Mammary epithelial cell (primary cell): Measurements from ENCODE around the gene MAP3K15.

Experiments used
- EZH2 ChIP-seq: IDR thresholded peaks from 2 replicates; pipeline ENCODE4 v1.6.1; 2012; ENCODE audit warnings: low read length, inconsistent platforms, borderline replicate concordance
- TF ChIP-seq, protein P1 (sequence below), 2 donors: IDR thresholded peaks in 1 of 2; conservative IDR thresholded peaks in 1 of 2; 2 replicates each; pipeline ENCODE4 v1.5.1; 2011 to 2012; ENCODE audit warnings: inconsistent platforms in 2 of 2, low read length in 2 of 2, mild to moderate bottlenecking in 2 of 2, control low read depth in 1 of 2, low read depth in 1 of 2; ENCODE audit not compliant: insufficient read depth in 1 of 2; ENCODE audit errors: extremely low read depth in 1 of 2

DNA sequence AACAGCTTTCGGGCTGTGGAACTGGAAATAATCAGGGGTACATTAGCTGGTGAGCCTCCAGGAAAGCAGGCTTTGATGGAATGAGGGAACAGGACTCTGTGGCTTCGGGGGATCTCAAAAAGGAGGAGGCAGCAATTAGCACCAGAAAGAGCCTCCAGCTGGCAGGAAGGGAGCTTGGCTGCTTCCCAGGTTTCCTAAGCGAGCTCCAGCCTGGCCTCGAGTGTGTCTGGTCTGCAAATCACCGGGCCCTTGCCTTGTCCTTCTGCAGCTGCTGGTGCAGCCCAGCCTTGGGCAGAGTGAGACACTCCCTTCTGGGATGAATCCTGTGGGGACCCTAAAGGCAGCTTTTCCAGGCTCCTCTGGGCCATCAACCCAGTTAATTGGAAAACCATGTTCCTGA, 182.3 kb downstream of the MAP3K15 start:
- TF ChIP-seq, protein P1, sequence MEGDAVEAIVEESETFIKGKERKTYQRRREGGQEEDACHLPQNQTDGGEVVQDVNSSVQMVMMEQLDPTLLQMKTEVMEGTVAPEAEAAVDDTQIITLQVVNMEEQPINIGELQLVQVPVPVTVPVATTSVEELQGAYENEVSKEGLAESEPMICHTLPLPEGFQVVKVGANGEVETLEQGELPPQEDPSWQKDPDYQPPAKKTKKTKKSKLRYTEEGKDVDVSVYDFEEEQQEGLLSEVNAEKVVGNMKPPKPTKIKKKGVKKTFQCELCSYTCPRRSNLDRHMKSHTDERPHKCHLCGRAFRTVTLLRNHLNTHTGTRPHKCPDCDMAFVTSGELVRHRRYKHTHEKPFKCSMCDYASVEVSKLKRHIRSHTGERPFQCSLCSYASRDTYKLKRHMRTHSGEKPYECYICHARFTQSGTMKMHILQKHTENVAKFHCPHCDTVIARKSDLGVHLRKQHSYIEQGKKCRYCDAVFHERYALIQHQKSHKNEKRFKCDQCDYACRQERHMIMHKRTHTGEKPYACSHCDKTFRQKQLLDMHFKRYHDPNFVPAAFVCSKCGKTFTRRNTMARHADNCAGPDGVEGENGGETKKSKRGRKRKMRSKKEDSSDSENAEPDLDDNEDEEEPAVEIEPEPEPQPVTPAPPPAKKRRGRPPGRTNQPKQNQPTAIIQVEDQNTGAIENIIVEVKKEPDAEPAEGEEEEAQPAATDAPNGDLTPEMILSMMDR (conservative IDR thresholded peaks at IDR 0.05 in 1 of 2, IDR thresholded peaks at IDR 0.05 in 1 of 2; ENCODE audit: extremely low read depth in 1 of 2, insufficient read depth in 1 of 2, low read depth in 1 of 2, low read length in 2 of 2): no peak
- no peak for TF ChIP-seq EZH2
